Endothelial cell of hepatic sinusoid (primary cell): Measurements from ENCODE around the gene ADH1B.
"Not testable (repeated sequence)": the region's sequence is repeated elsewhere in the genome, so short reads cannot be mapped to it uniquely, and the experiment has no call there.

ENCODE experiments used
- in situ Hi-C: cut with HindIII; loops from 2 replicates; pipeline ENCODE4 v1.10.0; 2017; ENCODE audit warnings: low sequenced_read_pairs

Gene ADH1B

GRCh38 chr4:99321241-99322191 is at the start of gene ADH1B:
TSS of gene ADH1B (minus strand) at chr4:99321401. CDS start at chr4:99321331, 70 bp downstream.
- in situ Hi-C loops, result no loop called here

GRCh38 chr4:99367817-99368216 is 46.6 kb upstream of the ADH1B start:
- in situ Hi-C loops, result not testable (repeated sequence)

- in situ Hi-C loops, result no loop called here
Observed at GRCh38 chr4:99366491-99366890, 45.3 kb upstream of the ADH1B start.

GRCh38 chr4:99362768-99363167 is 41.6 kb upstream of the ADH1B start:
- in situ Hi-C loops, result no loop called here

DNA sequence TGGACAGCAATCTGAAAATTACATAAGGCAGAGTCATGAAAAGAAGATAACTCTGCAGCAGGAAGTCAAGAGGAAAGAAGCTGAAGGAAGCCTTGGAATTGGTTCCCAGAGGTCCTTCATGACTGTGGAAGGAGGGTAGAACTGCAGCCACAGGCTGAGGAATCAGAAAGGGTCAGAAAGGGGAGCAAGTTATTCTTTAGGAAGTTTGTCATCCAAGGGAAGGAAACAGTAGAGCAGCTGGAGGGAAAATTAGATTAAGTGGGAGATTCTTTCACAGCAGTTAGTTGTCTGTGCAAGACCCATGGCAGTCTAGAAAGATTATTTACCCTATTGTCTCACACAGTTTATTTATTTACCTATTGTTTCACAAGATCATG is 40.7 kb upstream of the ADH1B start:
- in situ Hi-C loops, result no loop called here

- in situ Hi-C loops, result no loop called here
Observed at GRCh38 chr4:99361268-99361898, 40.2 kb upstream of the ADH1B start.

GRCh38 chr4:99359480-99360204 is 38.4 kb upstream of the ADH1B start:
- in situ Hi-C loops, result no loop called here

DNA sequence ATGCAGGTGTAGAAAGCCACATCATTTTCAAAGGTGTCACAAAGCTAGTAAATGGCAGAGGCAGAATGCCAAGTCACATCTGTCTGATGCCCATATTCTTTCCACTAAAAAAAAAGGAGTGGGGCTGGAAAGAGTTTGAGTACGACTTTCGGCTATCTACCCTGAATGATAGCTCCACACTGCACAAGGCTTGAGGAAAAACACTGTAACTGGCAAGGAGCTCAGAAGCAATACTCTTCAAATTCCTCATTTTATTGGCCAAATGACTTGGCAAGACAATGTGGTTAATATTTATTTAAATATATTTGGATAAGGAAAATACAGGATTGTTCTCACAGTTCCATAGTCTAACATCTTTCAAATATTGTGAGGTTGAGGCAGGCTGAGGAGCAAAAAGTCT is 36.7 kb upstream of the ADH1B start:
- in situ Hi-C loops, result no loop called here

DNA sequence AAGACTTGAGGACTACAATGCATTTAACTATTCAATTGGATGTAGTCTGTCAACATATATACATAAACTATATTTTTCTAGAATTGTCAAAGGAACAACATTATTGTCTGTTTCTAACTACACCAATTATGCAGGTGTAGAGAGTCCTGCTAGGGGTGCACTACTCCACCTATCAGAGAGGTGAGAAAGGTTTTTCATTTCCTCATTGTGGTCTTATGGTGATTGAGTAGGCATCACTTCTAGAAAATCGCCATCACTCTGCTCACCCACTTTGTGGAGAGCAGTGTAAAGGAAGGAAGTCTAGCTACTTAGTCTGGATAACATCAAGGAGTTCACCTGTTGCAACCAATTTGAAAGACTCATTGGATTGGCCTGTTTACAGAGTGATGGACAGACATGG is 35.8 kb upstream of the ADH1B start:
- in situ Hi-C loops, result no loop called here

DNA sequence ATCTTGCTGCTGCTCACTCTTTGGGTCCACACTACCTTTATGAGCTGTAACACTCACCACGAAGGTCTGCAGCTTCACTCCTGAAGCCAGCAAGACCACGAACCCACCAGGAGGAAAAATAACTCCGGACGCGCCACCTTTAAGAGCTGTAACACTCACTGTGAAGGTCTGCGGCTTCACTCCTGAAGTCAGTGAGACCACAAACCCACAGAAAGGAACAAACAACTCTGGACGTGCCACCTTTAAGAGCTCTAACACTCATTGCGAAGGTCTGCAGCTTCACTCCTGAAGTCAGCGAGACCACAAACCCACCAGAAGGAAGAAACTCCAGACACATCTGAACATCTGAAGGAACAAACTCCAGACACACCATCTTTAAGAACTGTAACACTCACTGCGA is 34.9 kb upstream of the ADH1B start:
- in situ Hi-C loops, result not testable (repeated sequence)

DNA sequence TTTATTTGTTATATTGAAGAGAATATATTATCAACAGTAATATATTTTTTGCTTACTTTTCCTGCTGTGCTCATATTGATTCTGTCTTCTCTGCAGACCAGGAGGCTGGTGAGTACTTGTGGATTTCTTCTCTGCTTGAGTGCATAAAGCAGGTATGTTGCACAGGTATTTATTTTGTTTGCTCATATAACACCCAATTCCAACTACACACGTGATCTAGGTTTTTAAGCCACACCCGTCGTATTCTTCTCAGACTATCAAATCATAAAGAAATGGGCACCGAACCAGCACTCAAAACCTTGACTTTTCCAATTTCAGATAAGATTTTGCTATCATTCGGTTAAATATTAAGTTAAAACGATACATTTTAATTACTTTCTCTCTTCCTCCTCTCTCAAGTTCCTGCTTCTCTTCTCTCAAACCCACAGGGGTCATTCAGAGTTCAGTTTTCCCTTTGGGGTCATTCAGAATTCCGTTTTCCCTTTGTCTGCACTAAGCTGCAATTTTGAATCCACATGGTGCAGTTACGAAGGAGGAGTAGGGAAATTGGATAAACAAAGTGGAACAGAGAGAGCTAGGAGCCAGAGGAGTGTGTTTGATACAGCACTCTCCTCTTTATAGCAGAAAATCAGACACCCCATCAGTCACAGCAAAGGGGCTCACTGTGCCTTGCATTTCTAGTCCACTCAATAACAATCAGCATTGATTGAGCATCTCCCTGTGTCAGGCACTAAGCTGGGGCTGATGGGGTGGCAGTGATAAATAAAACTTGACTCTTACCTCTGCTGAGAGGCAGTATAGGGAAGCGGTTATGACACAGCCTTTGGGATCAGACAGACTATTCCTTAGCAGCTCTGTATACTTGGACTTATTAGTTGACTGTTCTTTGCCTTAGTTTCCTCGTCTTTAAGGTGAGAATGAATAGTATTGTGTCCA is 31.7 kb upstream of the ADH1B start, which contains the start of gene ADH1C:
Gene ADH1C (minus strand): TSS at position 145 of the 936 bp plus-strand sequence. CDS start 71 bp downstream, at position 74.
- in situ Hi-C loops, result no loop called here

- in situ Hi-C loops, result no loop called here
Observed at GRCh38 chr4:99351487-99351886, 30.3 kb upstream of the ADH1B start.

- in situ Hi-C loops, result no loop called here
Observed at GRCh38 chr4:99349338-99349737, 28.1 kb upstream of the ADH1B start.

GRCh38 chr4:99342624-99343023 is 21.4 kb upstream of the ADH1B start:
- in situ Hi-C loops, result not testable (repeated sequence)

DNA sequence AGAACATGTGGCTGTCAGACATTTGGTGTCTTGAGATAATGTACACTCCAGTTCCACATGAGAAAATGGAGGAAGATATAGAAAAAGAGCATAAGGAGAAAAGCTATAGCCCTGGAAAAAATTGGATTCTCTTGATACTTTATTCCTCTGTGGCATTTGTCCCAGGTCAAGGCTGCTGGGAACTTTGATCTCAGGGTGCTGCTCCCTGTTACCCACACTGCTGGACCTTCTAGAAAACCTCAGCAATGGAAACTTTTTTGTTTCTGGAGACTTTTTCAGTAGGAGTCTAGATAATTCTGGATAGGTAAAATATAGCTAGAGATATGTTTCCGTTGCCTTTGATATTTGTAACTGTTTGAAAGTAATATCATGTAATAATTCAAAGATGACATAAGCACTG is 20.2 kb upstream of the ADH1B start:
- in situ Hi-C loops, result no loop called here

DNA sequence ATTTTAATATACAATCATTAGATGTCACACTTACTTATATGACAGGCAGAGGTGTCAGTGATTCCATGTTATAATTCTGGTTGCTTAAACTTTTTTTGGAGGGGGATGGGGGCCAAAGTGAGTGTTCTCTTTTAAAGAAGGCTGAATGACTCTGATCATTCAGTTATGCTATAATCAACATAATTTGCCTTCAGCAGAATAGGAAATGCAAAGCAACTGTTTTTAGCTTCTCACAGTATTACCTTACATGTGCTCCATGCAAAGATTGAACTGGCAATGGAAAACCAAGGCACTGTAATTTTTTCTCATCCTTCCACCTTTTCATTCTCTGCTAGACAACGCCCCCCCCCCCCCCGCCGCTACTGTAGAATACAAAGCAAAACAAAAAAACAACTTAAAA is 18.0 kb upstream of the ADH1B start:
- in situ Hi-C loops, result no loop called here

GRCh38 chr4:99336553-99336952 is 15.4 kb upstream of the ADH1B start:
- in situ Hi-C loops, result no loop called here

GRCh38 chr4:99334880-99335279 is 13.7 kb upstream of the ADH1B start:
- in situ Hi-C loops, result no loop called here

GRCh38 chr4:99330648-99331047 is 9.4 kb upstream of the ADH1B start:
- in situ Hi-C loops, result no loop called here

GRCh38 chr4:99329876-99330275 is 8.7 kb upstream of the ADH1B start:
- in situ Hi-C loops, result no loop called here
